CD14-positive monocyte (primary cell): ENCODE data around the gene SDK1. TPM values are rescaled to one million over a fixed set of nuclear protein-coding genes. Genes with fewer than 3 reads are reported as not detected.

Experiments used
- DNase-seq, 3 donors: peaks; one replicate each; pipeline ENCODE4 v3.0.0-alpha.2; 2011 to 2022
- H2AFZ ChIP-seq: 2 replicates; pipeline ENCODE4 v1.6.0; 2012; ENCODE audit warnings: mild to moderate bottlenecking, low read depth, low read length, inconsistent platforms; ENCODE audit not compliant: insufficient read depth, poor library complexity, severe bottlenecking
- H3K27ac ChIP-seq, 2 donors: 1 replicate in 1 of 2; 2 replicates in 1 of 2; pipeline ENCODE4 v1.5.1; 2012 to 2013; ENCODE audit warnings: low read length in 2 of 2, control low read depth in 1 of 2, inconsistent platforms in 1 of 2, low read depth in 1 of 2, mild to moderate bottlenecking in 1 of 2
- H3K27me3 ChIP-seq, 2 donors: one replicate each; pipeline versions ENCODE4 v1.6.0 to v1.6.1; 2011 to 2013; ENCODE audit warnings: low read length in 2 of 2; ENCODE audit not compliant: control insufficient read depth in 2 of 2, insufficient read depth in 2 of 2
- H3K36me3 ChIP-seq, 2 donors: replicated peaks in 1 of 2; 1 replicate in 1 of 2; 2 replicates in 1 of 2; pipeline versions ENCODE4 v1.5.1 to v1.6.1; 2012 to 2013; ENCODE audit warnings: low read length in 2 of 2, control low read depth in 1 of 2, inconsistent platforms in 1 of 2, mild to moderate bottlenecking in 1 of 2; ENCODE audit not compliant: insufficient read depth in 2 of 2, control insufficient read depth in 1 of 2
- H3K4me1 ChIP-seq, 2 donors: 1 replicate in 1 of 2; 2 replicates in 1 of 2; pipeline versions ENCODE4 v1.5.1 to v1.6.1; 2012 to 2013; ENCODE audit warnings: low read length in 2 of 2, control low read depth in 1 of 2, inconsistent platforms in 1 of 2, mild to moderate bottlenecking in 1 of 2, moderate library complexity in 1 of 2; ENCODE audit not compliant: insufficient read depth in 2 of 2, control insufficient read depth in 1 of 2
- H3K4me2 ChIP-seq: replicated peaks from 2 replicates; pipeline ENCODE3; 2012; ENCODE audit warnings: low read length, moderate library complexity, mild to moderate bottlenecking; ENCODE audit not compliant: poor library complexity, severe bottlenecking; ENCODE audit errors: extremely low read depth
- H3K4me3 ChIP-seq, 3 experiments: fragments of 200-600 bp in 1 of 3; sonication (generic) in 1 of 3; replicated peaks in 1 of 3; 1 replicate in 2 of 3; 2 replicates in 1 of 3; pipeline ENCODE4 v1.5.1; 2011 to 2013; ENCODE audit warnings: low read length in 3 of 3, mild to moderate bottlenecking in 3 of 3, control low read depth in 2 of 3, low read depth in 2 of 3, inconsistent platforms in 1 of 3, moderate library complexity in 1 of 3
- H3K79me2 ChIP-seq: 2 replicates; pipeline ENCODE4 v1.6.0; 2012; ENCODE audit warnings: mild to moderate bottlenecking, control low read depth, inconsistent platforms, low read length, moderate library complexity; ENCODE audit not compliant: insufficient read depth
- H3K9ac ChIP-seq: 2 replicates; pipeline ENCODE4 v1.6.0; 2017; ENCODE audit warnings: low read length, mild to moderate bottlenecking; ENCODE audit not compliant: insufficient read depth, poor library complexity, severe bottlenecking
- H3K9me3 ChIP-seq, 2 donors: replicated peaks in 1 of 2; 1 replicate in 1 of 2; 2 replicates in 1 of 2; pipeline versions ENCODE4 v1.5.1 to v1.6.1; 2012 to 2013; ENCODE audit warnings: low read length in 2 of 2, control low read depth in 1 of 2; ENCODE audit not compliant: control insufficient read depth in 1 of 2, insufficient read depth in 1 of 2
- H4K20me1 ChIP-seq: 2 replicates; pipeline ENCODE4 v1.6.0; 2012; ENCODE audit warnings: mild to moderate bottlenecking, low read length, control low read depth, moderate library complexity; ENCODE audit not compliant: insufficient read depth
- H3K27ac Mint-ChIP-seq, 7 donors: one replicate each; pipeline ENCODE4 v1.8.0; 2020; ENCODE audit warnings: mild to moderate bottlenecking in 7 of 7, mixed read lengths in 7 of 7, moderate library complexity in 6 of 7, inconsistent platforms in 2 of 7
- H3K27me3 Mint-ChIP-seq, 3 donors: one replicate each; pipeline ENCODE4 v1.8.0; 2021 to 2022; ENCODE audit warnings: low read depth in 3 of 3, mild to moderate bottlenecking in 3 of 3, mixed read lengths in 3 of 3, moderate library complexity in 3 of 3, inconsistent platforms in 1 of 3
- H3K36me3 Mint-ChIP-seq, 2 donors: one replicate each; pipeline ENCODE4 v1.8.0; 2020; ENCODE audit warnings: mixed read lengths in 2 of 2, inconsistent platforms in 1 of 2, mild to moderate bottlenecking in 1 of 2
- H3K4me1 Mint-ChIP-seq: one replicate; pipeline ENCODE4 v1.8.0; 2020; ENCODE audit warnings: mild to moderate bottlenecking, mixed read lengths
- H3K4me3 Mint-ChIP-seq, 2 donors: one replicate each; pipeline ENCODE4 v1.8.0; 2020; ENCODE audit warnings: mild to moderate bottlenecking in 2 of 2, mixed read lengths in 2 of 2, moderate library complexity in 1 of 2
- H3K9me3 Mint-ChIP-seq, 7 donors: one replicate each; pipeline ENCODE4 v1.8.0; 2020 to 2022; ENCODE audit warnings: mixed read lengths in 7 of 7, mild to moderate bottlenecking in 6 of 7, moderate library complexity in 6 of 7, inconsistent platforms in 2 of 7
- CTCF ChIP-seq: fragments of 200-600 bp; IDR thresholded peaks from one replicate; pipeline ENCODE4 v1.8.0; 2022; ENCODE audit warnings: antibody characterized with exemption, mild to moderate bottlenecking
- WGBS: methylation state at CpG from one replicate; pipeline ENCODE4 v1.1.5; 2013; ENCODE audit warnings: missing lambda C conversion rate; ENCODE audit not compliant: insufficient coverage; 5-methylcytosine and 5-hydroxymethylcytosine counted together
- intact Hi-C, 2 donors: fragments of 100-400 bp; cut with micrococcal nuclease; formaldehyde crosslinking; loops; one replicate each; pipeline versions ENCODE4 v1.15.0 to v1.15.1; 2023
- polyA plus RNA-seq, 3 donors: library from polyadenylated mRNA; depleted of rRNA in 1 of 3; unstranded in 2 of 3; stranded (reverse) in 1 of 3; fragments of 300-500 nt in 2 of 3; fragments of >200 nt in 1 of 3; fragmentation: Illumina TruSeq in 2 of 3; gene quantifications; 1 replicate in 2 of 3; 2 replicates in 1 of 3; pipeline ENCODE4 v1.2.3, GENCODE V29; 2012 to 2021

SDK1 gene
- polyA plus RNA-seq, 3 donors = 0.01 TPM; not detected in 2

GRCh38 chr7:4149236-4149635 is 848.2 kb downstream of the SDK1 start:
- H3K9me3 ChIP-seq = no peaks in the 10 kb centered on the region
- no peaks in the 10 kb centered on the region for H4K20me1 ChIP-seq
- H3K9ac ChIP-seq = no peak overlapping the region
- intact Hi-C loops = no loop called here
- 88% methylated on average over 15 of the region's 18 CpGs for WGBS
- H3K4me3 ChIP-seq = no peak overlapping the region
- peaks cover 0 to 4% (median 0%) of the 10 kb centered on the region in 7 donors for H3K9me3 Mint-ChIP-seq
- peaks cover 3 to 15% (median 8%) of the 10 kb centered on the region in 3 donors for H3K27me3 Mint-ChIP-seq
- H3K36me3 ChIP-seq = no peaks in the 10 kb centered on the region
- H3K4me2 ChIP-seq = no peak overlapping the region
- H3K27me3 ChIP-seq = no peaks in the 10 kb centered on the region
- no peak overlapping the region for H3K4me3 Mint-ChIP-seq
- no peak overlapping the region for H3K27ac ChIP-seq
- no peaks in the 10 kb centered on the region for H3K4me1 Mint-ChIP-seq
- no peaks in the 10 kb centered on the region for H3K36me3 Mint-ChIP-seq
- no peaks in the 10 kb centered on the region for H3K4me1 ChIP-seq
- no peak overlapping the region for H3K27ac Mint-ChIP-seq
- no peaks in the 10 kb centered on the region for H3K79me2 ChIP-seq
- no peak overlapping the region for H2AFZ ChIP-seq
- no peak for TF ChIP-seq CTCF
- no peak for DNase-seq

DNA sequence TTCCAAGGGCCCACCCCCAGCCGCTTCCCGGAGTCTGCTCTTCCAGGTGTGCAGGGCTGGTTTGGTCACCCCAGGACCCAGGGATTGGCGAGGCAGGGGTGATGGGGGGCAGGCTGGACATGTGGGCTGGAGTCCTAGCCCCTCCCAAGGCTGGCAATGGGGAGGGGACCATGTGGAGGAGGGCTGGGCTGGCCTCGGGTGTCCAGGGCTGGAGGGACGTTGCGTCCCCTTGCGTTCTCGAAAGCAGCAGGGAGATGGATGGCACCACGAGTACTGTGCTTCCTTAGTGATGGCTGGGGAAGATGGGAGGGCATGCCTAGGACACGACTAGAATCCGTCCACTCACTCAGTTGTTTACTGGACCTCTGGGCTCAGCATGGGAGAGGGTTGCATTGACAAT is 848.6 kb downstream of the SDK1 start:
- Histone ChIP-seq H4K20me1 (no peaks in the 10 kb centered on the region), H3K4me2 (no peak overlapping the region), H2AFZ (no peak overlapping the region), H3K4me1 (no peaks in the 10 kb centered on the region), H3K4me3 (no peak overlapping the region), H3K27ac (no peak overlapping the region), H3K79me2 (no peaks in the 10 kb centered on the region), H3K27me3 (no peaks in the 10 kb centered on the region), H3K9ac (no peak overlapping the region), H3K36me3 (no peaks in the 10 kb centered on the region), H3K9me3 (no peaks in the 10 kb centered on the region)
- Mint-ChIP-seq H3K4me1 (no peaks in the 10 kb centered on the region), H3K36me3 (no peaks in the 10 kb centered on the region), H3K27ac (no peak overlapping the region), H3K4me3 (no peak overlapping the region), H3K27me3 (peaks cover 2 to 11% (median 6%) of the 10 kb centered on the region in 3 donors), H3K9me3 (peaks cover 0 to 4% (median 0%) of the 10 kb centered on the region in 7 donors)
- DNase-seq = no peak
- intact Hi-C loops = no loop called here
- TF ChIP-seq CTCF = no peak
- WGBS = 96% methylated on average over 8 of the region's 11 CpGs
